ENCODE data around the gene PTPRK. TPM values are rescaled to one million over a fixed set of nuclear protein-coding genes. Genes with fewer than 3 reads are reported as not detected.

The PTPRK gene
- total and polyA plus RNA-seq, 12 donors: 7.5 to 47.7 (median 35.7) TPM

GRCh38 chr6:128357392-128358130 lies 162.8 kb downstream of the PTPRK start:
- Histone ChIP-seq H3K4me1 (peaks cover 0 to 32% (median 19%) of the 10 kb centered on the region in 9 donors), H3K27me3 (no peaks in the 10 kb centered on the region), H3K4me3 (no peak overlapping the region), H3K27ac (peak overlapping the region in 8 of 10 donors; percentile 6 to 71 (median 55)), H3K36me3 (no peaks in the 10 kb centered on the region), H3K9me3 (no peaks in the 10 kb centered on the region)
- 42 to 59% methylated on average over 3 of the region's 3 CpGs for WGBS, 2 donors
- no peak for TF ChIP-seq CTCF (IDR thresholded peaks at IDR 0.05)
- DNase-seq (no peak), ATAC-seq (peak in 7 of 8 donors; percentile 38 to 94 (median 82))
- intact Hi-C loops (cut with DNase I): no loop called here

- H3K4me1 ChIP-seq: peaks cover 0 to 34% (median 13%) of the 10 kb centered on the region in 9 donors
- no peaks in the 10 kb centered on the region for H3K36me3 ChIP-seq
- no peak for ATAC-seq
- TF ChIP-seq CTCF (IDR thresholded peaks at IDR 0.05): no peak
- intact Hi-C loops (cut with DNase I): no loop called here
- DNase-seq: no peak
- WGBS, 2 donors: 90% methylated on average over 1 of the region's 1 CpG
- H3K9me3 ChIP-seq: no peaks in the 10 kb centered on the region
- no peak overlapping the region for H3K27ac ChIP-seq
- H3K4me3 ChIP-seq: no peak overlapping the region
- H3K27me3 ChIP-seq: no peaks in the 10 kb centered on the region
Measured at GRCh38 chr6:128352366-128352765, 168.0 kb downstream of the PTPRK start.

GRCh38 chr6:128351255-128351514 lies 169.2 kb downstream of the PTPRK start:
- no peak for TF ChIP-seq CTCF (IDR thresholded peaks at IDR 0.05)
- no peaks in the 10 kb centered on the region for H3K27me3 ChIP-seq
- intact Hi-C loops (cut with DNase I): no loop called here
- no peak overlapping the region for H3K4me3 ChIP-seq
- no peak for ATAC-seq
- H3K36me3 ChIP-seq: no peaks in the 10 kb centered on the region
- H3K27ac ChIP-seq: no peak overlapping the region
- H3K4me1 ChIP-seq: peaks cover 0 to 36% (median 9%) of the 10 kb centered on the region in 9 donors
- no peaks in the 10 kb centered on the region for H3K9me3 ChIP-seq
- DNase-seq: no peak
- 99 to 100% methylated on average over 2 of the region's 2 CpGs for WGBS, 2 donors

GRCh38 chr6:128350416-128351254 lies 169.8 kb downstream of the PTPRK start:
- no peaks in the 10 kb centered on the region for H3K27me3 ChIP-seq
- intact Hi-C loops (cut with DNase I): no loop called here
- H3K36me3 ChIP-seq: no peaks in the 10 kb centered on the region
- ATAC-seq (no peak), DNase-seq (no peak)
- WGBS, 2 donors: 84 to 86% methylated on average over 6 of the region's 6 CpGs
- no peaks in the 10 kb centered on the region for H3K9me3 ChIP-seq
- H3K27ac ChIP-seq: no peak overlapping the region
- no peak for TF ChIP-seq CTCF (IDR thresholded peaks at IDR 0.05)
- no peak overlapping the region for H3K4me3 ChIP-seq
- H3K4me1 ChIP-seq: peaks cover 0 to 36% (median 9%) of the 10 kb centered on the region in 9 donors
